Transverse colon (tissue), 4 donors: ENCODE measurements around the gene GABBR2. TPM values are rescaled to one million over a fixed set of nuclear protein-coding genes. Genes with fewer than 3 reads are reported as not detected.

Source experiments
- DNase-seq: peaks from one replicate; pipeline ENCODE4 v3.0.0-alpha.2; 2019
- H3K27ac ChIP-seq, 4 donors: fragments of 200-600 bp; sonication (generic); 2 replicates each; pipeline ENCODE4 v1.5.1; 2016 to 2018; ENCODE audit warnings: inconsistent platforms in 4 of 4
- H3K27me3 ChIP-seq: fragments of 200-600 bp; sonication (generic); 2 replicates; pipeline ENCODE4 v1.5.1; 2017; ENCODE audit warnings: inconsistent platforms
- H3K36me3 ChIP-seq, 4 donors: fragments of 200-600 bp; sonication (generic); 2 replicates each; pipeline ENCODE4 v1.5.1; 2017 to 2019; ENCODE audit warnings: inconsistent platforms in 4 of 4
- H3K4me1 ChIP-seq, 4 donors: fragments of 200-600 bp; sonication (generic); 2 replicates each; pipeline ENCODE4 v1.5.1; 2017 to 2020; ENCODE audit warnings: inconsistent platforms in 4 of 4
- H3K4me3 ChIP-seq, 4 donors: fragments of 200-600 bp; sonication (generic); 1 replicate in 1 of 4; 2 replicates in 3 of 4; pipeline versions ENCODE4 v1.5.1 to v1.6.1; 2017 to 2019; ENCODE audit warnings: inconsistent platforms in 4 of 4
- H3K9me3 ChIP-seq, 2 donors: fragments of 200-600 bp; sonication (generic); 2 replicates each; pipeline ENCODE4 v1.5.1; 2017 to 2019; ENCODE audit warnings: inconsistent platforms in 2 of 2
- CTCF ChIP-seq, 5 experiments: fragments of 200-600 bp in 3 of 5; fragments of 450-650 bp in 2 of 5; sonication (generic) in 3 of 5; IDR thresholded peaks; 1 replicate in 2 of 5; 2 replicates in 3 of 5; pipeline ENCODE4 v1.5.1; 2016 to 2017; ENCODE audit warnings: antibody characterized with exemption in 5 of 5, inconsistent platforms in 3 of 5, mild to moderate bottlenecking in 2 of 5, moderate library complexity in 1 of 5
- EP300 ChIP-seq: sonication (generic); formaldehyde crosslinking; IDR thresholded peaks from one replicate; pipeline ENCODE4 v1.6.1; 2017; ENCODE audit warnings: antibody characterized with exemption, low read depth
- POLR2A ChIP-seq: fragments of 450-650 bp; IDR thresholded peaks from one replicate; pipeline ENCODE4 v1.6.1; 2016; ENCODE audit warnings: antibody characterized with exemption, mild to moderate bottlenecking, moderate library complexity
- POLR2AphosphoS5 ChIP-seq, 3 donors: sonication (generic); formaldehyde crosslinking; IDR thresholded peaks; one replicate each; pipeline ENCODE4 v1.6.1; 2016; ENCODE audit warnings: antibody characterized with exemption in 3 of 3
- WGBS, 2 donors: methylation state at CpG; one replicate each; pipeline ENCODE4 v1.1.5; 2018; ENCODE audit warnings: low coverage in 1 of 2; 5-methylcytosine and 5-hydroxymethylcytosine counted together
- in situ Hi-C, 4 donors: fragments of 200-750 bp; cut with MboI; loops; one replicate each; pipeline versions ENCODE4 v1.15.0 to v1.15.1; 2017; ENCODE audit warnings: low sequenced_read_pairs in 3 of 4, low pct_ligation_motif_present in 1 of 4, low pct_unique_long_range_greater_than_20kb in 1 of 4
- intact Hi-C: fragments of 100-400 bp; cut with DNase I; formaldehyde crosslinking; loops from one replicate; pipeline ENCODE4 v1.15.1; 2023; ENCODE audit warnings: low total_unique reads
- total RNA-seq, 4 donors: library from RNA; depleted of rRNA; stranded (reverse); fragments of >200 nt; gene quantifications; one replicate each; pipeline ENCODE4 v1.1.0, GENCODE V29; 2016

The GABBR2 gene
- total RNA-seq, 4 donors from 2014 or later = not detected

GRCh38 chr9:98303633-98304125 lies 405.1 kb downstream of the GABBR2 start:
- TF ChIP-seq POLR2AphosphoS5 (IDR thresholded peaks at IDR 0.05) (no peak), POLR2A (no peak), CTCF (IDR thresholded peaks at IDR 0.05) (no peak), EP300 (no peak)
- 80% methylated on average over 8 of the region's 8 CpGs; no CpG with 5 or more reads in 1 of the 2 donors for WGBS, 2 donors
- in situ Hi-C loops (loop anchor here in 2 of 4 donors (25.0 kb wide), 2 partner anchors 384 to 484 kb away; partner anchors contain the start of gene ANKS6 (in 1 of the 2)), intact Hi-C loops (no loop called here)
- no peak for DNase-seq
- H3K36me3 ChIP-seq = no peaks in the 10 kb centered on the region
- no peaks in the 10 kb centered on the region for H3K27me3 ChIP-seq
- no peak overlapping the region for H3K27ac ChIP-seq
- no peaks in the 10 kb centered on the region for H3K9me3 ChIP-seq
- no peak overlapping the region for H3K4me3 ChIP-seq
- H3K4me1 ChIP-seq = no peaks in the 10 kb centered on the region

GRCh38 chr9:98302938-98303632 lies 405.6 kb downstream of the GABBR2 start:
- Histone ChIP-seq H3K4me1 (no peaks in the 10 kb centered on the region), H3K27ac (no peak overlapping the region), H3K9me3 (no peaks in the 10 kb centered on the region), H3K27me3 (no peaks in the 10 kb centered on the region), H3K36me3 (no peaks in the 10 kb centered on the region), H3K4me3 (no peak overlapping the region)
- TF ChIP-seq CTCF (IDR thresholded peaks at IDR 0.05) = no peak
- TF ChIP-seq EP300 = no peak
- TF ChIP-seq POLR2AphosphoS5 (IDR thresholded peaks at IDR 0.05) = no peak
- TF ChIP-seq POLR2A = no peak
- in situ Hi-C loops = loop anchor here in 2 of 4 donors (25.0 kb wide), 2 partner anchors 384 to 484 kb away; partner anchors contain the start of gene ANKS6 (in 1 of the 2)
- intact Hi-C loops = no loop called here
- WGBS, 2 donors = 87% methylated on average over 13 of the region's 13 CpGs; no CpG with 5 or more reads in 1 of the 2 donors
- DNase-seq = no peak

- Histone ChIP-seq H3K27ac (no peak overlapping the region), H3K9me3 (no peaks in the 10 kb centered on the region), H3K27me3 (no peaks in the 10 kb centered on the region), H3K36me3 (no peaks in the 10 kb centered on the region), H3K4me3 (no peak overlapping the region), H3K4me1 (no peaks in the 10 kb centered on the region)
- no peak for DNase-seq
- TF ChIP-seq POLR2AphosphoS5 (IDR thresholded peaks at IDR 0.05) = no peak
- no peak for TF ChIP-seq CTCF (IDR thresholded peaks at IDR 0.05)
- no peak for TF ChIP-seq EP300
- TF ChIP-seq POLR2A = no peak
- intact Hi-C loops = no loop called here
- in situ Hi-C loops = loop anchor here in 2 of 4 donors (25.0 kb wide), 2 partner anchors 385 to 485 kb away; partner anchors contain the start of gene ANKS6 (in 1 of the 2)
- 77 to 86% methylated on average over 2 to 5 of the region's 5 CpGs for WGBS, 2 donors
Measured at GRCh38 chr9:98302150-98302549, 406.6 kb downstream of the GABBR2 start.

GRCh38 chr9:98300611-98301010 lies 408.1 kb downstream of the GABBR2 start:
- in situ Hi-C loops = loop anchor here in 2 of 4 donors (25.0 kb wide), 2 partner anchors 387 to 487 kb away; partner anchors contain the start of gene ANKS6 (in 1 of the 2)
- 78 to 87% methylated on average over 1 to 3 of the region's 3 CpGs for WGBS, 2 donors
- no peak for DNase-seq

More at GRCh38 chr9:98300611-98301010, 408.1 kb downstream of the GABBR2 start:
- Histone ChIP-seq H3K4me1 (no peaks in the 10 kb centered on the region), H3K27me3 (no peaks in the 10 kb centered on the region), H3K9me3 (no peaks in the 10 kb centered on the region), H3K4me3 (no peak overlapping the region), H3K27ac (no peak overlapping the region), H3K36me3 (no peaks in the 10 kb centered on the region)
- intact Hi-C loops = no loop called here
- no peak for TF ChIP-seq POLR2A
- TF ChIP-seq EP300 = no peak
- no peak for TF ChIP-seq CTCF (IDR thresholded peaks at IDR 0.05)
